HepG2 (cell line): ENCODE results near the gene KDM6B. TPM values are rescaled to one million over a fixed set of nuclear protein-coding genes. Genes with fewer than 3 reads are reported as not detected.

Source experiments
- AHR ChIP-seq: IDR thresholded peaks from 2 replicates; pipeline ENCODE4 v1.6.1; 2018; ENCODE audit warnings: missing genetic modification reagents, missing compliant biosample characterization
- FOXJ3 ChIP-seq: sonication (generic); formaldehyde crosslinking; IDR thresholded peaks from 2 replicates; pipeline ENCODE4 v1.4.0; 2020; ENCODE audit warnings: missing genetic modification reagents, mild to moderate bottlenecking, borderline replicate concordance
- GATAD2A ChIP-seq: IDR thresholded peaks from 2 replicates; pipeline ENCODE4 v1.6.1; 2016
- HNRNPUL1 ChIP-seq: fragments of 200-400 bp; formaldehyde crosslinking; IDR thresholded peaks from 2 replicates; pipeline ENCODE4 v1.6.1; 2017; ENCODE audit warnings: low read depth, mild to moderate bottlenecking, low read length, moderate library complexity
- KAT2B ChIP-seq: fragments of 150-350 bp; IDR thresholded peaks from 2 replicates; pipeline ENCODE4 v1.6.1; 2014; ENCODE audit warnings: low read depth, low read length, borderline replicate concordance
- POLR2A ChIP-seq, 2 experiments: IDR thresholded peaks; 2 replicates each; pipeline ENCODE4 v1.6.1; 2011; ENCODE audit warnings: low read depth in 2 of 2, low read length in 2 of 2, mild to moderate bottlenecking in 1 of 2, moderate library complexity in 1 of 2; ENCODE audit not compliant: insufficient read depth in 1 of 2
- PRDM4 ChIP-seq: sonication (generic); formaldehyde crosslinking; IDR thresholded peaks from 2 replicates; pipeline ENCODE4 v1.9.0; 2021; ENCODE audit warnings: missing genetic modification reagents, borderline replicate concordance
- RFXAP ChIP-seq: sonication (generic); formaldehyde crosslinking; IDR thresholded peaks from 2 replicates; pipeline ENCODE4 v1.4.0; 2020; ENCODE audit warnings: missing genetic modification reagents, borderline replicate concordance
- USF2 ChIP-seq, 2 experiments: sonication (generic) in 1 of 2; formaldehyde crosslinking in 1 of 2; IDR thresholded peaks; 2 replicates each; pipeline versions ENCODE4 v1.5.1 to v1.6.1; 2011 to 2020; ENCODE audit warnings: borderline replicate concordance in 1 of 2, low read depth in 1 of 2, low read length in 1 of 2, mild to moderate bottlenecking in 1 of 2, missing genetic modification reagents in 1 of 2, moderate library complexity in 1 of 2
- YEATS2 ChIP-seq: sonication (generic); formaldehyde crosslinking; IDR thresholded peaks from 2 replicates; pipeline ENCODE4 v1.4.0; 2020; ENCODE audit warnings: missing genetic modification reagents, borderline replicate concordance
- ZBTB21 ChIP-seq: sonication (generic); formaldehyde crosslinking; IDR thresholded peaks from 2 replicates; pipeline ENCODE4 v1.4.0; 2020; ENCODE audit warnings: missing genetic modification reagents
- ZNF276 ChIP-seq: sonication (generic); formaldehyde crosslinking; IDR thresholded peaks from 2 replicates; pipeline ENCODE4 v1.4.0; 2020; ENCODE audit warnings: mild to moderate bottlenecking, low read depth, missing genetic modification reagents
- ZNF503 ChIP-seq: sonication (generic); formaldehyde crosslinking; IDR thresholded peaks from 2 replicates; pipeline ENCODE4 v1.4.0; 2020; ENCODE audit warnings: missing genetic modification reagents
- ZNF576 ChIP-seq: sonication (generic); formaldehyde crosslinking; IDR thresholded peaks from 2 replicates; pipeline ENCODE4 v1.4.0; 2020; ENCODE audit warnings: mild to moderate bottlenecking, missing genetic modification reagents
- ZNF7 ChIP-seq: IDR thresholded peaks from 2 replicates; pipeline ENCODE4 v1.6.1; 2016; ENCODE audit warnings: missing biosample characterization, missing genetic modification reagents
- ZNF777 ChIP-seq: sonication (generic); formaldehyde crosslinking; IDR thresholded peaks from 2 replicates; pipeline ENCODE4 v1.4.0; 2020; ENCODE audit warnings: missing genetic modification reagents
- ZNF781 ChIP-seq: sonication (generic); formaldehyde crosslinking; IDR thresholded peaks from 2 replicates; pipeline ENCODE4 v1.5.1; 2020; ENCODE audit warnings: borderline replicate concordance, mild to moderate bottlenecking, missing genetic modification reagents; ENCODE audit errors: not compliant biosample characterization
- ZNF788 ChIP-seq: sonication (generic); formaldehyde crosslinking; IDR thresholded peaks from 2 replicates; pipeline ENCODE4 v1.5.0; 2020; ENCODE audit warnings: mild to moderate bottlenecking, missing genetic modification reagents, borderline replicate concordance
- polyA plus RNA-seq, 8 experiments: library from polyadenylated mRNA; depleted of rRNA in 3 of 8; stranded (reverse) in 7 of 8; unstranded in 1 of 8; fragments of >200 nt; fragmentation: Illumina TruSeq in 4 of 8; extraction: Trizol in 4 of 8; gene quantifications; 2 replicates each; pipeline versions ENCODE4 v1.2.1 to v1.2.3, GENCODE V29; 2011 to 2016; ENCODE audit warnings: low read depth in 4 of 8, missing spikeins in 1 of 8, mixed read lengths in 1 of 8; ENCODE audit not compliant: insufficient read depth in 1 of 8
- total RNA-seq, 5 experiments: library from RNA; depleted of rRNA; stranded (reverse); fragments of >200 nt; fragmentation: Illumina TruSeq; extraction: Trizol; gene quantifications; 2 replicates each; pipeline ENCODE4 v1.2.3, GENCODE V29; 2016; ENCODE audit warnings: low read depth in 1 of 5

The KDM6B gene
- total and polyA plus RNA-seq, 2 of the 13 experiments (the other 11 are each of a cell fraction or from before 2014, with no cell fraction given) = 1.3 to 2.1 TPM

GRCh38 chr17:7833795-7834541, at the start of gene KDM6B (continued):
- TF ChIP-seq USF2 (IDR thresholded peaks at IDR 0.05; ENCODE audit: low read depth, low read length) (no peak), USF2 (CRISPR knock-in tag; IDR thresholded peaks at IDR 0.05; ENCODE audit: borderline replicate concordance) (no peak), HNRNPUL1 (no peak), KAT2B (no peak), ZNF576 (no peak), ZNF276 (CRISPR knock-in tag) (no peak), GATAD2A (CRISPR knock-in tag) (0 out of 2 replicates have a peak, but pooled peaks have one; percentile 16), ZBTB21 (CRISPR knock-in tag) (no peak), PRDM4 (CRISPR knock-in tag) (no peak), ZNF7 (CRISPR knock-in tag) (no peak), FOXJ3 (no peak), ZNF781 (CRISPR knock-in tag) (no peak), ZNF777 (CRISPR knock-in tag) (peak; percentile 2; the same call in 1 of the 2 replicates), AHR (CRISPR knock-in tag) (no peak), POLR2A (IDR thresholded peaks at IDR 0.05; ENCODE audit: insufficient read depth in 1 of 2, low read depth in 2 of 2, low read length in 2 of 2) (0 out of 4 replicates have a peak, but pooled peaks of 1 of the 2 experiments have one; percentile 50), ZNF788 (CRISPR knock-in tag) (no peak), ZNF503 (no peak), RFXAP (CRISPR knock-in tag) (0 out of 2 replicates have a peak, but pooled peaks have one; percentile 38), YEATS2 (CRISPR knock-in tag) (no peak)
